H1 (cell line): ENCODE data around the gene CEP192. TPM values are rescaled to one million over a fixed set of nuclear protein-coding genes. Genes with fewer than 3 reads are reported as not detected.

Experiments used
- MAX ChIP-seq: IDR thresholded peaks from 2 replicates; pipeline ENCODE4 v1.6.1; 2012; ENCODE audit warnings: inconsistent platforms
- polyA plus RNA-seq, 7 experiments: library from polyadenylated mRNA; depleted of rRNA in 3 of 7; stranded (reverse) in 5 of 7; unstranded in 2 of 7; fragments of >200 nt in 5 of 7; fragments of 200-250 nt in 2 of 7; gene quantifications; 1 replicate in 5 of 7; 2 replicates in 1 of 7; 4 replicates in 1 of 7; pipeline versions ENCODE4 v1.2.1 to v1.2.3, GENCODE V29; 2011 to 2013; ENCODE audit warnings: missing spikeins in 2 of 7, mixed read lengths in 2 of 7
- total RNA-seq: library from RNA; stranded (reverse); fragmentation: NEBNext Ultra II Directional; extraction: Animal tissue kit (Norgen Biotek cat#: 25700); gene quantifications from 2 replicates; pipeline ENCODE4 v1.2.1, GENCODE V29; 2021

Gene CEP192
- total and polyA plus RNA-seq, 2 of the 8 experiments (the other 6 are each of a cell fraction or from before 2014, with no cell fraction given), result 13.4 to 23.1 TPM

- TF ChIP-seq MAX, result no peak
- TF ChIP-seq, all 59 proteins: peak for 0
Observed at GRCh38 chr18:13004396-13004795, 13.2 kb downstream of the CEP192 start (continued).
